Spleen (tissue), 7 donors: Measurements from ENCODE around the gene DDX11.
"Not testable (repeated sequence)": the region's sequence is repeated elsewhere in the genome, so short reads cannot be mapped to it uniquely, and the experiment has no call there.

Source experiments
- CTCF ChIP-seq, 11 experiments: fragments of 200-600 bp in 7 of 11; fragments of 450-650 bp in 4 of 11; sonication (generic) in 4 of 11; IDR thresholded peaks in 8 of 11; conservative IDR thresholded peaks in 3 of 11; 1 replicate in 7 of 11; 2 replicates in 4 of 11; pipeline versions ENCODE4 v1.4.0 to v1.8.0; 2016 to 2021; ENCODE audit warnings: antibody characterized with exemption in 11 of 11, inconsistent platforms in 4 of 11, mild to moderate bottlenecking in 1 of 11
- POLR2A ChIP-seq, 3 donors: fragments of 450-650 bp; IDR thresholded peaks; one replicate each; pipeline ENCODE4 v1.5.1; 2017; ENCODE audit warnings: antibody characterized with exemption in 3 of 3, mild to moderate bottlenecking in 1 of 3
- POLR2AphosphoS5 ChIP-seq, 3 donors: sonication (generic); formaldehyde crosslinking; IDR thresholded peaks; one replicate each; pipeline ENCODE4 v1.5.1; 2017; ENCODE audit warnings: antibody characterized with exemption in 3 of 3
- donor health status: DM: no; HTN: no; CAD: no; lungs with moderate emphysema.
- donor health status: DM: no; HTN: no; CAD: no.
- donor health status: DM: no; HTN: no; CAD: no.

- TF ChIP-seq CTCF (IDR thresholded peaks at IDR 0.05 in 8 of 11, conservative IDR thresholded peaks at IDR 0.05 in 3 of 11); POLR2AphosphoS5 (IDR thresholded peaks at IDR 0.05); POLR2A (IDR thresholded peaks at IDR 0.05): not testable (repeated sequence)
These were observed 30.6 kb downstream of the DDX11 start for GRCh38 chr12:31104220-31104619.
